HepG2 (cell line): ENCODE measurements around the gene FUT3. TPM values are rescaled to one million over a fixed set of nuclear protein-coding genes. Genes with fewer than 3 reads are reported as not detected.

Experiments used
- ATAC-seq: fragments of 200-7000 bp; cut with Tn5 transposase; 3 replicates; pipeline ENCODE4 v1.9.1; 2020; ENCODE audit warnings: mild to moderate bottlenecking, moderate library complexity
- BruUV-seq: library from RNA; stranded (reverse); fragments of 400-500 nt; replicated peaks from 2 replicates; lab custom pipeline; 2021; lab: Mats Ljungman, UMichigan
- CTCF ChIA-PET: fragments of 300-600 bp; formaldehyde crosslinking; extraction: SDS; loops from one replicate; lab custom pipeline; 2021; ENCODE audit warnings: low total read pairs, inconsistent platforms, low intra/inter-chr PET ratio; lab: Yijun Ruan, JAX
- POLR2A ChIA-PET: fragments of 350-600 bp; sonication (Branson Sonifier 250); formaldehyde crosslinking; loops from one replicate; lab custom pipeline; 2020; ENCODE audit warnings: antibody characterized with exemption, inconsistent platforms; lab: Yijun Ruan, JAX
- DNase-seq: peaks from one replicate; pipeline ENCODE4 v3.0.0-alpha.2; 2015; ENCODE audit warnings: low spot score
- FAIRE-seq: peaks from 3 replicates; lab custom pipeline; 2011; peaks lifted over from hg19 to GRCh38; lab: Jason Lieb, UNC
- H2AFZ ChIP-seq: one replicate; pipeline ENCODE4 v1.6.1; 2011; ENCODE audit warnings: low read length, inconsistent platforms
- H3K27ac ChIP-seq: fragments of 300-600 bp; 3 replicates; pipeline ENCODE4 v1.8.0; 2011; ENCODE audit warnings: mixed run types, mild to moderate bottlenecking, mixed read lengths, low read length, inconsistent platforms; ENCODE audit not compliant: insufficient read depth; ENCODE audit errors: extremely low read length
- H3K27me3 ChIP-seq, 2 experiments: fragments of 200-600 bp in 1 of 2; 2 replicates in 1 of 2; 3 replicates in 1 of 2; pipeline versions ENCODE4 v1.6.0 to v1.8.0; 2011; ENCODE audit warnings: low read length in 2 of 2, mild to moderate bottlenecking in 2 of 2, moderate library complexity in 2 of 2, inconsistent platforms in 1 of 2; ENCODE audit not compliant: insufficient read depth in 2 of 2, control insufficient read depth in 1 of 2
- H3K36me3 ChIP-seq, 2 experiments: fragments of 200-600 bp in 1 of 2; replicated peaks in 1 of 2; 2 replicates in 1 of 2; 3 replicates in 1 of 2; pipeline versions ENCODE4 v1.5.1 to v1.8.0; 2011; ENCODE audit warnings: low read length in 2 of 2, inconsistent platforms in 1 of 2; ENCODE audit not compliant: insufficient read depth in 2 of 2, control insufficient read depth in 1 of 2
- H3K4me1 ChIP-seq: 2 replicates; pipeline ENCODE4 v1.5.1; 2012; ENCODE audit warnings: low read length, inconsistent platforms; ENCODE audit not compliant: insufficient read depth
- H3K4me2 ChIP-seq: 2 replicates; pipeline ENCODE4 v1.6.0; 2011; ENCODE audit warnings: low read depth, low read length, inconsistent platforms
- H3K4me3 ChIP-seq, 3 experiments: fragments of 200-600 bp in 1 of 3; sonication (generic), shearing (Covaris generic) in 1 of 3; replicated peaks in 1 of 3; 2 replicates each; pipeline ENCODE4 v1.5.1; 2011 to 2016; ENCODE audit warnings: low read length in 3 of 3, inconsistent platforms in 2 of 3, low read depth in 2 of 3, mild to moderate bottlenecking in 2 of 3, control low read depth in 1 of 3, mixed read lengths in 1 of 3; ENCODE audit not compliant: insufficient read depth in 1 of 3
- H3K79me2 ChIP-seq: one replicate; pipeline ENCODE4 v1.6.1; 2011; ENCODE audit warnings: low read length, inconsistent platforms; ENCODE audit not compliant: insufficient read depth
- H3K9ac ChIP-seq: 2 replicates; pipeline ENCODE4 v1.6.0; 2011; ENCODE audit warnings: mild to moderate bottlenecking, low read depth, low read length, inconsistent platforms; ENCODE audit not compliant: insufficient read depth
- H3K9me3 ChIP-seq: 2 replicates; pipeline ENCODE4 v1.5.1; 2012; ENCODE audit warnings: mild to moderate bottlenecking, low read length
- H4K20me1 ChIP-seq: 2 replicates; pipeline ENCODE4 v1.6.0; 2011; ENCODE audit warnings: inconsistent platforms, mild to moderate bottlenecking, low read length, moderate library complexity; ENCODE audit not compliant: insufficient read depth
- AHR ChIP-seq: IDR thresholded peaks from 2 replicates; pipeline ENCODE4 v1.6.1; 2018; ENCODE audit warnings: missing genetic modification reagents, missing compliant biosample characterization
- EZH2 ChIP-seq: conservative IDR thresholded peaks from 2 replicates; pipeline ENCODE4 v1.6.1; 2012; ENCODE audit warnings: mild to moderate bottlenecking, low read depth, low read length, moderate library complexity
- MBNL3 ChIP-seq: fragments of 250-450 bp; sonication (Bioruptor Pico); conservative IDR thresholded peaks from 2 replicates; pipeline ENCODE4 v1.8.0; 2022; ENCODE audit warnings: mild to moderate bottlenecking, inconsistent platforms
- NR2C2 ChIP-seq: sonication (generic); formaldehyde crosslinking; IDR thresholded peaks from 2 replicates; pipeline ENCODE4 v1.4.0; 2020; ENCODE audit warnings: missing genetic modification reagents, mild to moderate bottlenecking, moderate library complexity, borderline replicate concordance
- POLR2A ChIP-seq, 2 experiments: IDR thresholded peaks; 2 replicates each; pipeline ENCODE4 v1.6.1; 2011; ENCODE audit warnings: low read depth in 2 of 2, low read length in 2 of 2, mild to moderate bottlenecking in 1 of 2, moderate library complexity in 1 of 2; ENCODE audit not compliant: insufficient read depth in 1 of 2
- TFDP2 ChIP-seq: sonication (generic); formaldehyde crosslinking; IDR thresholded peaks from 2 replicates; pipeline ENCODE4 v1.4.0; 2020; ENCODE audit warnings: missing genetic modification reagents
- ZC3H4 ChIP-seq: sonication (generic); formaldehyde crosslinking; IDR thresholded peaks from 2 replicates; pipeline ENCODE4 v1.4.0; 2020; ENCODE audit warnings: missing genetic modification reagents, borderline replicate concordance
- ZMYM4 ChIP-seq: sonication (generic); formaldehyde crosslinking; IDR thresholded peaks from 2 replicates; pipeline ENCODE4 v1.8.1; 2023; ENCODE audit warnings: mild to moderate bottlenecking, missing genetic modification reagents
- ZNF274 ChIP-seq: sonication (generic); formaldehyde crosslinking; IDR thresholded peaks from 2 replicates; pipeline ENCODE4 v1.5.1; 2020; ENCODE audit warnings: mild to moderate bottlenecking, missing genetic modification reagents
- ZNF564 ChIP-seq: sonication (generic); formaldehyde crosslinking; IDR thresholded peaks from 2 replicates; pipeline ENCODE4 v1.8.1; 2023; ENCODE audit warnings: mild to moderate bottlenecking, missing genetic modification reagents
- ZNF773 ChIP-seq: sonication (generic); formaldehyde crosslinking; IDR thresholded peaks from 2 replicates; pipeline ENCODE4 v1.4.0; 2020; ENCODE audit warnings: missing genetic modification reagents, borderline replicate concordance
- ZNF781 ChIP-seq: sonication (generic); formaldehyde crosslinking; IDR thresholded peaks from 2 replicates; pipeline ENCODE4 v1.5.1; 2020; ENCODE audit warnings: borderline replicate concordance, mild to moderate bottlenecking, missing genetic modification reagents; ENCODE audit errors: not compliant biosample characterization
- WGBS: methylation state at CpG from one replicate; pipeline ENCODE4 v1.1.6; 2017; ENCODE audit warnings: low lambda C conversion rate; 5-methylcytosine and 5-hydroxymethylcytosine counted together
- in situ Hi-C: cut with HindIII; loops from 2 replicates; pipeline ENCODE4 v1.10.0; 2017; ENCODE audit warnings: low pct_unique_long_range_greater_than_20kb; ENCODE audit not compliant: extremely low pct_ligation_motif_present
- intact Hi-C: fragments of 100-400 bp; cut with micrococcal nuclease; formaldehyde crosslinking; loops from one replicate; pipeline ENCODE4 v1.10.0; 2022; ENCODE audit not compliant: unreplicated experiment
- polyA plus RNA-seq, 8 experiments: library from polyadenylated mRNA; depleted of rRNA in 3 of 8; stranded (reverse) in 7 of 8; unstranded in 1 of 8; fragments of >200 nt; fragmentation: Illumina TruSeq in 4 of 8; extraction: Trizol in 4 of 8; gene quantifications; 2 replicates each; pipeline versions ENCODE4 v1.2.1 to v1.2.3, GENCODE V29; 2011 to 2016; ENCODE audit warnings: low read depth in 4 of 8, missing spikeins in 1 of 8, mixed read lengths in 1 of 8; ENCODE audit not compliant: insufficient read depth in 1 of 8
- total RNA-seq, 5 experiments: library from RNA; depleted of rRNA; stranded (reverse); fragments of >200 nt; fragmentation: Illumina TruSeq; extraction: Trizol; gene quantifications; 2 replicates each; pipeline ENCODE4 v1.2.3, GENCODE V29; 2016; ENCODE audit warnings: low read depth in 1 of 5

The FUT3 gene
- total and polyA plus RNA-seq, 2 of the 13 experiments (the other 11 are each of a cell fraction or from before 2014, with no cell fraction given): 0.53 to 1.1 TPM

GRCh38 chr19:5806905-5807304 lies 44.3 kb downstream of the FUT3 start:
- BruUV-seq: no TSS peak
- FAIRE-seq (no peak), ATAC-seq (no peak), DNase-seq (no peak)
- no peak overlapping the region for H3K4me3 ChIP-seq
- H3K9ac ChIP-seq: no peak overlapping the region
- H3K9me3 ChIP-seq: no peaks in the 10 kb centered on the region
- H2AFZ ChIP-seq: no peak overlapping the region
- intact Hi-C loops: loop anchor here (10.0 kb wide), 1 partner anchor 218 kb away; no protein-coding TSS in a partner anchor
- H3K4me1 ChIP-seq: peaks cover 43% of the 10 kb centered on the region
- H4K20me1 ChIP-seq: no peaks in the 10 kb centered on the region
- WGBS: 98% methylated on average over 5 of the region's 5 CpGs
- H3K27ac ChIP-seq: no peak overlapping the region
- H3K79me2 ChIP-seq: no peaks in the 10 kb centered on the region
- ChIA-PET CTCF (interaction anchor here (3.9 to 4.6 kb wide), 2 partner anchors 16 to 85 kb away, joined by 30 to 71 read pairs; no protein-coding TSS in a partner anchor), POLR2A (interaction anchor here (0.9 to 1.1 kb wide), 2 partner anchors 21 to 98 kb away, joined by 4 read pairs; partner anchors contain the start of gene VMAC)
- in situ Hi-C loops: loop anchor here (5.0 kb wide), 1 partner anchor 85 kb away; no protein-coding TSS in a partner anchor
- H3K36me3 ChIP-seq: no peaks in the 10 kb centered on the region
- H3K4me2 ChIP-seq: no peak overlapping the region
- H3K27me3 ChIP-seq: no peaks in the 10 kb centered on the region
- TF ChIP-seq AHR (CRISPR knock-in tag) (no peak), TFDP2 (no peak), ZC3H4 (CRISPR knock-in tag) (no peak), MBNL3 (CRISPR knock-in tag) (no peak), ZNF274 (CRISPR knock-in tag) (no peak), ZMYM4 (no peak), ZNF564 (CRISPR knock-in tag) (no peak), ZNF773 (no peak), NR2C2 (no peak), ZNF781 (CRISPR knock-in tag) (no peak), POLR2A (IDR thresholded peaks at IDR 0.05; ENCODE audit: insufficient read depth in 1 of 2, low read depth in 2 of 2, low read length in 2 of 2) (no peak), EZH2 (no peak)
- TF ChIP-seq, all 625 proteins: peak for 0
